Measurements from ENCODE around the gene P2RX4. TPM values are rescaled to one million over a fixed set of nuclear protein-coding genes. Genes with fewer than 3 reads are reported as not detected.
A peak's percentile ranks its signal among the peaks of the same experiment; 100 is the strongest.

P2RX4 gene
- total and polyA plus RNA-seq, 2 of the 4 experiments (the other 2 are of a cell fraction) = 9.5 to 12.6 TPM

DNA sequence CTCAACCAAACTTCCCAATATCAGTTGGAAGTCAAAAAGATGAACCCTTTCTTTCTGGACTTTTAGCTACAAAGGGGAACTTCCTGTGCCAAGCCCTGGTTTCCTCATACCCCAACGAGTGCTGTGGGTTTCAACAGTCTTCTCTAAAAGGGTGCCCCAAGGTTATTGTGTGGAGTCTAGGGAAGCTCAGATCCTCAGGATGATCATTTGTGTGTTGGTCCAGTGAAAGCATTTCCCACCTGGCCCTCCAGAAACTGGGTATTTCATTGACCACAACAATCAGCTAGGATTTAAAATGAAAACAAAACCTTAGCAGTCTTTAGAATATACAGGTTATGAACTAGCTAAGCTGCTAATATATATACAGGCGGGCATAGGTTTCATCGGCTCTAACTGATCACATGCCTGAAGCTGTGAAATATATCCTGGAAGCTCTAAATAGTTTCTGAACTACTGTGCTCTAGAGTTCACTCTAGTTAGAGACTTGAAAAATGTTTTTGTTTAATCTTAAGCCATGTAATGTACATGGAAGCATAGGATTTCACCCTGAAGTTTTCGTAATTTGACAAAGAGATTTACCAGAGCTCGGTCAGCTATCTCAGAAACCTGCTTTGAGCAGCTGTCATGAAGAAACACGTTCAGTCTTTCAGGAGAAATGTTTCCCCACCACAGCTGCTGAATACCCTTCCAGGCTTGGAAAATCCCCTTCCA lies 29.6 kb downstream of the P2RX4 start:
- dilution Hi-C loops (cut with HindIII; ENCODE audit: low sequenced_read_pairs, unreplicated experiment) = no loop called here

More for the DNA sequence above, 29.6 kb downstream of the P2RX4 start:
- ChIA-PET POLR2A (ENCODE audit: unreplicated experiment) (no interaction called here), CTCF (interaction anchor here (0.7 to 1.7 kb wide), 2 partner anchors 9 to 10 kb away, joined by 3 to 5 read pairs; no protein-coding TSS in a partner anchor)
- H4K5ac ChIP-seq (ENCODE audit: low read depth, low read length) = no peak overlapping the region
- H4K20me1 ChIP-seq (ENCODE audit: insufficient read depth, low read length) = peaks cover 3% of the 10 kb centered on the region; the same call in 1 of the 2 replicates
- no peak overlapping the region for H2BK5ac ChIP-seq (ENCODE audit: low read depth, low read length, poor library complexity, severe bottlenecking)
- no peaks in the 10 kb centered on the region; a peak in 1 of 4 replicates for H3K79me1 ChIP-seq (ENCODE audit: low read depth in 1 of 2, low read length in 2 of 2)
- H2BK120ac ChIP-seq (ENCODE audit: low read depth, low read length) = no peak overlapping the region
- H3K18ac ChIP-seq (ENCODE audit: low read depth, low read length) = no peak overlapping the region
- H3K56ac ChIP-seq (ENCODE audit: extremely low read depth, insufficient read depth, low read length) = no peak overlapping the region
- H3K9me1 ChIP-seq (ENCODE audit: insufficient read depth, low read length) = no peaks in the 10 kb centered on the region
- H3K36me3 ChIP-seq (ENCODE audit: control insufficient read depth, insufficient read depth, low read length) = peaks cover 24% of the 10 kb centered on the region
- BruUV-seq (replicated peaks) = TSS peak; percentile 44
- H2AFZ ChIP-seq (replicated peaks; ENCODE audit: low read length, poor library complexity) = no peak overlapping the region
- H3K4me2 ChIP-seq (ENCODE audit: low read depth, low read length) = no peak overlapping the region
- H3K4me3 ChIP-seq (ENCODE audit: insufficient read depth, low read depth, low read length) = no peak overlapping the region
- no peak overlapping the region for H2AK9ac ChIP-seq (replicated peaks; ENCODE audit: low read depth, low read length, poor library complexity)
- H2BK20ac ChIP-seq (ENCODE audit: low read depth, low read length) = no peak overlapping the region
- intact Hi-C loops (cut with micrococcal nuclease) (no loop called here), in situ Hi-C loops (cut with MboI; ENCODE audit: low sequenced_read_pairs) (no loop called here)
- DNase-seq (no peak), ATAC-seq (ENCODE audit: low read depth) (peak; percentile 59)
- no peak overlapping the region for H4K91ac ChIP-seq (ENCODE audit: insufficient read depth, low read depth, low read length)
- TF ChIP-seq MAZ (IDR thresholded peaks at IDR 0.05; ENCODE audit: borderline replicate concordance, low read depth, low read length) (no peak), RCOR1 (IDR thresholded peaks at IDR 0.05; ENCODE audit: insufficient replicate concordance, low read length) (no peak), CEBPB (IDR thresholded peaks at IDR 0.05; ENCODE audit: low read depth, low read length) (no peak), SMC3 (IDR thresholded peaks at IDR 0.05; ENCODE audit: low read depth, low read length) (no peak), MXI1 (IDR thresholded peaks at IDR 0.05; ENCODE audit: borderline replicate concordance, low read depth, low read length) (no peak), RFX5 (IDR thresholded peaks at IDR 0.05; ENCODE audit: low read depth, low read length) (no peak), FOS (IDR thresholded peaks at IDR 0.05; ENCODE audit: low read depth, low read length) (no peak), MAFK (IDR thresholded peaks at IDR 0.05; ENCODE audit: low read depth, low read length) (no peak), NFE2L2 (IDR thresholded peaks at IDR 0.05; ENCODE audit: low read depth, low read length) (no peak), BHLHE40 (IDR thresholded peaks at IDR 0.05; ENCODE audit: low read depth, low read length) (no peak), RAD21 (IDR thresholded peaks at IDR 0.05; ENCODE audit: low read length) (no peak), POLR2A (IDR thresholded peaks at IDR 0.05; ENCODE audit: low read depth, low read length) (no peak), CHD1 (IDR thresholded peaks at IDR 0.05; ENCODE audit: low read depth, low read length) (no peak)
- TF ChIP-seq, protein P1, sequence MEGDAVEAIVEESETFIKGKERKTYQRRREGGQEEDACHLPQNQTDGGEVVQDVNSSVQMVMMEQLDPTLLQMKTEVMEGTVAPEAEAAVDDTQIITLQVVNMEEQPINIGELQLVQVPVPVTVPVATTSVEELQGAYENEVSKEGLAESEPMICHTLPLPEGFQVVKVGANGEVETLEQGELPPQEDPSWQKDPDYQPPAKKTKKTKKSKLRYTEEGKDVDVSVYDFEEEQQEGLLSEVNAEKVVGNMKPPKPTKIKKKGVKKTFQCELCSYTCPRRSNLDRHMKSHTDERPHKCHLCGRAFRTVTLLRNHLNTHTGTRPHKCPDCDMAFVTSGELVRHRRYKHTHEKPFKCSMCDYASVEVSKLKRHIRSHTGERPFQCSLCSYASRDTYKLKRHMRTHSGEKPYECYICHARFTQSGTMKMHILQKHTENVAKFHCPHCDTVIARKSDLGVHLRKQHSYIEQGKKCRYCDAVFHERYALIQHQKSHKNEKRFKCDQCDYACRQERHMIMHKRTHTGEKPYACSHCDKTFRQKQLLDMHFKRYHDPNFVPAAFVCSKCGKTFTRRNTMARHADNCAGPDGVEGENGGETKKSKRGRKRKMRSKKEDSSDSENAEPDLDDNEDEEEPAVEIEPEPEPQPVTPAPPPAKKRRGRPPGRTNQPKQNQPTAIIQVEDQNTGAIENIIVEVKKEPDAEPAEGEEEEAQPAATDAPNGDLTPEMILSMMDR (conservative IDR thresholded peaks at IDR 0.05; ENCODE audit: low read depth, low read length) = no peak
- TF ChIP-seq, protein P2, sequence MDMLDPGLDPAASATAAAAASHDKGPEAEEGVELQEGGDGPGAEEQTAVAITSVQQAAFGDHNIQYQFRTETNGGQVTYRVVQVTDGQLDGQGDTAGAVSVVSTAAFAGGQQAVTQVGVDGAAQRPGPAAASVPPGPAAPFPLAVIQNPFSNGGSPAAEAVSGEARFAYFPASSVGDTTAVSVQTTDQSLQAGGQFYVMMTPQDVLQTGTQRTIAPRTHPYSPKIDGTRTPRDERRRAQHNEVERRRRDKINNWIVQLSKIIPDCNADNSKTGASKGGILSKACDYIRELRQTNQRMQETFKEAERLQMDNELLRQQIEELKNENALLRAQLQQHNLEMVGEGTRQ (IDR thresholded peaks at IDR 0.05; ENCODE audit: low read depth, low read length) = no peak
- TF ChIP-seq, protein P3, sequence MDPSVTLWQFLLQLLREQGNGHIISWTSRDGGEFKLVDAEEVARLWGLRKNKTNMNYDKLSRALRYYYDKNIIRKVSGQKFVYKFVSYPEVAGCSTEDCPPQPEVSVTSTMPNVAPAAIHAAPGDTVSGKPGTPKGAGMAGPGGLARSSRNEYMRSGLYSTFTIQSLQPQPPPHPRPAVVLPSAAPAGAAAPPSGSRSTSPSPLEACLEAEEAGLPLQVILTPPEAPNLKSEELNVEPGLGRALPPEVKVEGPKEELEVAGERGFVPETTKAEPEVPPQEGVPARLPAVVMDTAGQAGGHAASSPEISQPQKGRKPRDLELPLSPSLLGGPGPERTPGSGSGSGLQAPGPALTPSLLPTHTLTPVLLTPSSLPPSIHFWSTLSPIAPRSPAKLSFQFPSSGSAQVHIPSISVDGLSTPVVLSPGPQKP (IDR thresholded peaks at IDR 0.05; ENCODE audit: borderline replicate concordance, low read depth, low read length) = no peak
- H2BK15ac ChIP-seq (ENCODE audit: low read depth, low read length) = no peak overlapping the region
- H2AK5ac ChIP-seq (ENCODE audit: low read depth, low read length) = no peak overlapping the region
- H3K9ac ChIP-seq (ENCODE audit: low read depth, low read length) = no peak overlapping the region
- H3K4me1 ChIP-seq (ENCODE audit: control insufficient read depth, insufficient read depth, low read length) = peaks cover 2% of the 10 kb centered on the region
- H3K14ac ChIP-seq (replicated peaks; ENCODE audit: low read depth, low read length) = no peak overlapping the region
- no peaks in the 10 kb centered on the region for H3K9me3 ChIP-seq (ENCODE audit: control insufficient read depth, insufficient read depth, low read length)
- 75% methylated on average over 2 of the region's 6 CpGs; no CpG with 5 or more reads in 1 of the 2 experiments for WGBS, 2 experiments (ENCODE audit: extremely low coverage in 2 of 2, insufficient read length in 1 of 2)
- no peak overlapping the region for H3K4ac ChIP-seq (ENCODE audit: low read depth, low read length)
- no peak overlapping the region for H4K8ac ChIP-seq (ENCODE audit: low read depth in 2 of 2, low read length in 2 of 2)
- no peaks in the 10 kb centered on the region for H3K27me3 ChIP-seq (ENCODE audit: control insufficient read depth, insufficient read depth, low read length)
- H3K23ac ChIP-seq (ENCODE audit: low read depth, low read length) = no peak overlapping the region
- H3K27ac ChIP-seq (ENCODE audit: insufficient read depth, low read length) = no peak overlapping the region
